ENCODE data around the gene MCM5. TPM values are rescaled to one million over a fixed set of nuclear protein-coding genes. Genes with fewer than 3 reads are reported as not detected.
"Not testable (repeated sequence)": the region's sequence is repeated elsewhere in the genome, so short reads cannot be mapped to it uniquely, and the experiment has no call there.

Gene MCM5
- total RNA-seq, 1 donor from 2014 or later: 8.3 TPM

DNA sequence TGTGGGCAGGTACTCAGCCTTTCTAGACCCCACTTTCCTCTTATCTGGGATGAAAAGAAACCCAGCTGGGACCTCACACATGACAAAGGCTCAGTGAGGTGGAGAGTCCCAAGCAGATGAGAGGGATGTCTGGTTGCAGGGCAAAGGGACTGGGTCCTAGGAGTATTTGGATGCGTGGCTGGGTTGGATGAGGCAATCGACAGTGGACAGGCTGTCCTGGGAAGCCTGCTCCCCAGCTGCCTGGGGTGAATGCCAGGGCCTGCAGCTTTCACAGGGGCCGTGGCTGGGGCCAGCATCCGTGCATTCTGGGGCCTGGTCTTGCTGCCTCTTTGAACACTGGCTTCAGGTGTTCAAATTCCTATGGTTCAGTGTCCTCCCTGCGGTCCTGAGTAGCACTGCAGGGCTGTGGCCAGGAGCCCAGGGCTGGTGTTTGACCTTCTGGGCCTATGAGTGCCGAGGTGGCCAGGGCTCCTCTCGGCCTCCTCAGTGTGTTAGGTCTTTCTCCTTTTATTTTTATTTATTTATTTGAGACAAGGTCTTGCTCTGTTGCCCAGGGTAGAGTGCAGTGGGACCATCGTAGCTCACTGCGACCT lies 65.3 kb downstream of the MCM5 start:
- H3K27ac ChIP-seq (replicated peaks): peak overlapping the region; percentile 44
- intact Hi-C loops (cut with micrococcal nuclease): no loop called here
- H3K9me3 ChIP-seq (replicated peaks): no peaks in the 10 kb centered on the region
- no peaks in the 10 kb centered on the region for H3K36me3 ChIP-seq
- TF ChIP-seq, protein P1, sequence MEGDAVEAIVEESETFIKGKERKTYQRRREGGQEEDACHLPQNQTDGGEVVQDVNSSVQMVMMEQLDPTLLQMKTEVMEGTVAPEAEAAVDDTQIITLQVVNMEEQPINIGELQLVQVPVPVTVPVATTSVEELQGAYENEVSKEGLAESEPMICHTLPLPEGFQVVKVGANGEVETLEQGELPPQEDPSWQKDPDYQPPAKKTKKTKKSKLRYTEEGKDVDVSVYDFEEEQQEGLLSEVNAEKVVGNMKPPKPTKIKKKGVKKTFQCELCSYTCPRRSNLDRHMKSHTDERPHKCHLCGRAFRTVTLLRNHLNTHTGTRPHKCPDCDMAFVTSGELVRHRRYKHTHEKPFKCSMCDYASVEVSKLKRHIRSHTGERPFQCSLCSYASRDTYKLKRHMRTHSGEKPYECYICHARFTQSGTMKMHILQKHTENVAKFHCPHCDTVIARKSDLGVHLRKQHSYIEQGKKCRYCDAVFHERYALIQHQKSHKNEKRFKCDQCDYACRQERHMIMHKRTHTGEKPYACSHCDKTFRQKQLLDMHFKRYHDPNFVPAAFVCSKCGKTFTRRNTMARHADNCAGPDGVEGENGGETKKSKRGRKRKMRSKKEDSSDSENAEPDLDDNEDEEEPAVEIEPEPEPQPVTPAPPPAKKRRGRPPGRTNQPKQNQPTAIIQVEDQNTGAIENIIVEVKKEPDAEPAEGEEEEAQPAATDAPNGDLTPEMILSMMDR (IDR thresholded peaks at IDR 0.05; ENCODE audit: borderline replicate concordance): no peak
- H3K4me1 ChIP-seq: peaks cover 27% of the 10 kb centered on the region
- H3K27me3 ChIP-seq (ENCODE audit: low read depth): no peaks in the 10 kb centered on the region
- H3K4me3 ChIP-seq: no peak overlapping the region
- peak; percentile 68 for DNase-seq

DNA sequence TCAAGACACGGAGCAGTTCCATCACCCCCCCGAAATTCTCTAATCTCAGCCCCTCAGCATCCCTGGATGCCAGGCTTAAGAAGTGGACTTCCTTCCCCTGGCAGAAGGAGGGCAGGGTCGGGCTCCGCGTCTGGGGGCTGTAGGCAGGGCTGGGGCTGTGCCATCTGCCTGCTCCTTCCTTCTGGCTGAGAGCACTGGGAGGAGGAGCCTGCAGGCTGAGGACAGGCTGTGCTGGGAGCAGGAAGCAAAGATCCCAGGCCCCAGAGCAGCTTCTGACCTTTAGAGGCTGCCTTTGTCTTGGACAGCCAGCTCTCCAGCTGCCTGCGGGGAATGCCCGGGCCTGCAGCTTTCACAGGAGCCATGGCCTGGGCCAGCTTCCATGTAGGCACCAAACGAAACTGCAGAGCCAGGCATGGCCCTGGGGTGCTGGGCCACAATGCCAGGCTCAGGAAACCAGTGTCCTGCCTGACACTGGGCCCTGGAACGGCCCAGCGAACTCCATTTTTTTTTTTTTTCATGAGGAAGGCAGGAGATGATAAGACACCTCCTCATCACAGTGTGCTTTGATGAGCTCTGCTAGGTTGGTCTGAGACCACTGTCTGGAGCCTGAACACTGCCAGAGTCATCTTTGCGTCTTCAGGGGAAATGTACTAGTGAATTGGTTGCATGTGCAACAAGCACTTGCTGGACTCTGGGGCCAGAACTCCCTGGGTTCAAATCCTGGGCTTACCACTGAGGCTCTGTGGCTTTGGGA lies 67.9 kb downstream of the MCM5 start:
- TF ChIP-seq, protein P1 (IDR thresholded peaks at IDR 0.05; ENCODE audit: borderline replicate concordance): no peak
- Histone ChIP-seq H3K9me3 (replicated peaks) (no peaks in the 10 kb centered on the region), H3K27ac (replicated peaks) (peak overlapping the region; percentile 89), H3K4me1 (peaks cover 27% of the 10 kb centered on the region), H3K27me3 (ENCODE audit: low read depth) (no peaks in the 10 kb centered on the region), H3K36me3 (no peaks in the 10 kb centered on the region), H3K4me3 (no peak overlapping the region)
- intact Hi-C loops (cut with micrococcal nuclease): no loop called here
- peak; percentile 86 for DNase-seq

DNA sequence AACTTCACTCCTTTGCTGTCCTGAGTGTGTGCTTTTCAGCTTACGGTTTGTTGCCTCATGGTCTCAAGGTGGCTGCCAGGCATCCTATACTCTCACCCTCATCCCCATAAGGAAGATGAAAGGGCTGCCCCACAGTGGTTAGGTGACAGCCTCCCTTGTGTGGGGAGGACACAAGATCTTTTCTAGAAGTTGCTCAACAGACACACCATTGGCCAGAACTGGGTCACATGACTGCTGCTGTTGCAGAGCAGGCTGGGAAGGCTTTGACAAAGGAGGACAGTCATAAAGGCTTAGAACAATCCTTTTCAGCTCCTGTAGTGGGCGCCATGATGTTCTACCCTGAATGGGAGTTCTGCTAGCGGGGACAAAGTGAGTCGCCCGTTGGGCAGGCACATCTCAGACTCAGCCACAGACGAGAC lies 71.0 kb downstream of the MCM5 start:
- no peak overlapping the region for H3K4me3 ChIP-seq
- H3K4me1 ChIP-seq: peaks cover 27% of the 10 kb centered on the region
- TF ChIP-seq, protein P1 (IDR thresholded peaks at IDR 0.05; ENCODE audit: borderline replicate concordance): no peak
- no peak for DNase-seq
- H3K27me3 ChIP-seq (ENCODE audit: low read depth): no peaks in the 10 kb centered on the region
- H3K36me3 ChIP-seq: no peaks in the 10 kb centered on the region
- peak overlapping the region; percentile 89 for H3K27ac ChIP-seq (replicated peaks)
- no peaks in the 10 kb centered on the region for H3K9me3 ChIP-seq (replicated peaks)
- intact Hi-C loops (cut with micrococcal nuclease): no loop called here

DNA sequence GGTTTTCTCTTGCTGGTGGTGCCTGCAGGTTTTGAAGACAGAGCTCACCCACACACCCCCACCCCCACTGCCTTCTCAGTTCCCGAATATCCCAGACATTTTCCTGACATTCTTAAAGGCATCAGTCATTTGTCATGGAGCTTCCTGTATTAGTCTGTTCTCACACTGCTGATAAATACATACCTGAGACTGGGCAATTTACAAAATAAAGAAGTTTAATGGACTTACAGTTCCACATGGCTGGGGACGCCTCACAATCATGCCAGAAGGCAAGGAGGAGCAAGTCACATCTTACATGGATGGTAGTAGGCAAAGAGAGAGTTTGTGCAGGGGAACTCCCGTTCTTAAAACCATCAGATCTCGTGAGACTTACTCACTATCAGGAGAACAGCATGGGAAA lies 71.6 kb downstream of the MCM5 start:
- H3K27ac ChIP-seq (replicated peaks): peak overlapping the region; percentile 50
- intact Hi-C loops (cut with micrococcal nuclease); DNase-seq; H3K4me3 ChIP-seq; H3K36me3 ChIP-seq; H3K9me3 ChIP-seq (replicated peaks); H3K27me3 ChIP-seq (ENCODE audit: low read depth): not testable (repeated sequence)
- H3K4me1 ChIP-seq: peaks cover 27% of the 10 kb centered on the region

DNA sequence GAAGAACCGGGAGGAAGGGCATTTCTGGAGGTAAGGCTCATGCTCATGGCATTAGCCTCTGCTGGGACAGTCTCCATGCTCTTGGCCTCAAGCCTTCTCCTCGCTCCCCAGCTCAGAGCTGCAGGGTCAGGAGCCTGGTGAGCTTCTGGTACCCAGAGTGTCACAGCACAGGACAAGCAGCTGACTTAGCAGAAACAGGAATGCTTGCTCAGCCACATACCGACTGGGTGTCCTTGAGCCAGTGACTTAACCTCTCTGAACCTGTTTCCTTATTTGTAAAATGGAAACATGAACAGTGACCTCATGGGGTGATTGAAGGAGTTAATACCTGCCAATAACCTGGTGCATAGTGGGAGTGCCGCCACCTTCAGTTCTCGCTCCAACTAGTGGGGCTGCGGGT lies 72.5 kb downstream of the MCM5 start:
- TF ChIP-seq, protein P1 (IDR thresholded peaks at IDR 0.05; ENCODE audit: borderline replicate concordance): no peak
- H3K9me3 ChIP-seq (replicated peaks): no peaks in the 10 kb centered on the region
- H3K4me3 ChIP-seq: no peak overlapping the region
- no peaks in the 10 kb centered on the region for H3K27me3 ChIP-seq (ENCODE audit: low read depth)
- no peaks in the 10 kb centered on the region for H3K36me3 ChIP-seq
- intact Hi-C loops (cut with micrococcal nuclease): no loop called here
- no peak for DNase-seq
- H3K4me1 ChIP-seq: peaks cover 23% of the 10 kb centered on the region
- peak overlapping the region; percentile 50 for H3K27ac ChIP-seq (replicated peaks)

DNA sequence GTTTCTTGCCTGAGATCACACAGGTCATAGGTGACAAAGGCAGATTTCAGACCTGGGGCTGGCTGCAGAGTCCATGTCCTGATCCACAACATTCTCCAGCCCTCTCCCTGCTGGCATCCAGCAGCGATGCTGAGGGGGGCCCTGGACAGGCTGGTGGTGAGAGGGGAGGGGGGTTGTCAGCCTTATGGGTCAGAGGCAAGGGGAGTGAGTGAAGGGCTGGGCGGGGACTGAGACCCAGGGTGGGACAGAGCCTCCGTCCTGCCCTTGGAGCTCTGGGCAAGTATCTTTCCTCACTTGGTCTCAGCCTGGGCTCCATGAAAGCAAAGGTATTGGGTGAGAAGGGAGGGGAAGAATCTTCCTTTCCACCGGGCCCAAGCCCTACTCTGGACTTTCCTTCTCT lies 74.0 kb downstream of the MCM5 start:
- no peak for DNase-seq
- Histone ChIP-seq H3K4me1 (peaks cover 14% of the 10 kb centered on the region), H3K4me3 (no peak overlapping the region), H3K36me3 (no peaks in the 10 kb centered on the region), H3K27me3 (ENCODE audit: low read depth) (peaks cover 8% of the 10 kb centered on the region), H3K27ac (replicated peaks) (peak overlapping the region; percentile 63), H3K9me3 (replicated peaks) (no peaks in the 10 kb centered on the region)
- TF ChIP-seq, protein P1 (IDR thresholded peaks at IDR 0.05; ENCODE audit: borderline replicate concordance): no peak
- intact Hi-C loops (cut with micrococcal nuclease): no loop called here

Data from left ventricle myocardium inferior (tissue), 1 donor.